ENCODE results near the gene FAM25A.
A peak's percentile ranks its signal among the peaks of the same experiment; 100 is the strongest.
"Not testable (repeated sequence)": the region's sequence is repeated elsewhere in the genome, so short reads cannot be mapped to it uniquely, and the experiment has no call there.

The FAM25A gene

GRCh38 chr10:86999802-87000403 is 20.2 kb upstream of the FAM25A start:
- H3K36me3 Mint-ChIP-seq, H3K9me3 Mint-ChIP-seq, H3K27me3 Mint-ChIP-seq, H3K27ac Mint-ChIP-seq, H3K4me1 Mint-ChIP-seq, H3K4me3 Mint-ChIP-seq: not testable (repeated sequence)

GRCh38 chr10:87000491-87000890 is 19.6 kb upstream of the FAM25A start:
- no peaks in the 10 kb centered on the region for H3K9me3 Mint-ChIP-seq
- no peak overlapping the region for H3K27ac Mint-ChIP-seq

GRCh38 chr10:87007124-87007523 is 13.0 kb upstream of the FAM25A start:
- not testable (repeated sequence) for H3K4me1 Mint-ChIP-seq, H3K36me3 Mint-ChIP-seq, H3K27me3 Mint-ChIP-seq, H3K9me3 Mint-ChIP-seq, H3K27ac Mint-ChIP-seq, H3K4me3 Mint-ChIP-seq

More at GRCh38 chr10:87000491-87000890, 19.6 kb upstream of the FAM25A start:
- Mint-ChIP-seq H3K27me3 (no peaks in the 10 kb centered on the region), H3K4me1 (no peaks in the 10 kb centered on the region), H3K4me3 (no peak overlapping the region), H3K36me3 (no peaks in the 10 kb centered on the region)

GRCh38 chr10:87007674-87008073 is 12.4 kb upstream of the FAM25A start:
- not testable (repeated sequence) for H3K27me3 Mint-ChIP-seq, H3K27ac Mint-ChIP-seq, H3K36me3 Mint-ChIP-seq, H3K9me3 Mint-ChIP-seq, H3K4me1 Mint-ChIP-seq, H3K4me3 Mint-ChIP-seq

- H3K27ac Mint-ChIP-seq, H3K9me3 Mint-ChIP-seq, H3K4me3 Mint-ChIP-seq, H3K4me1 Mint-ChIP-seq, H3K36me3 Mint-ChIP-seq, H3K27me3 Mint-ChIP-seq: not testable (repeated sequence)
These were observed 11.8 kb upstream of the FAM25A start for GRCh38 chr10:87008303-87008702.

GRCh38 chr10:87009134-87009696 is 10.9 kb upstream of the FAM25A start:
- H3K27me3 Mint-ChIP-seq, H3K4me1 Mint-ChIP-seq, H3K27ac Mint-ChIP-seq, H3K9me3 Mint-ChIP-seq, H3K36me3 Mint-ChIP-seq, H3K4me3 Mint-ChIP-seq: not testable (repeated sequence)

GRCh38 chr10:87013528-87013927 is 6.6 kb upstream of the FAM25A start:
- not testable (repeated sequence) for H3K9me3 Mint-ChIP-seq, H3K27me3 Mint-ChIP-seq, H3K27ac Mint-ChIP-seq, H3K4me1 Mint-ChIP-seq, H3K36me3 Mint-ChIP-seq, H3K4me3 Mint-ChIP-seq

- H3K4me3 Mint-ChIP-seq, H3K27me3 Mint-ChIP-seq, H3K36me3 Mint-ChIP-seq, H3K9me3 Mint-ChIP-seq, H3K4me1 Mint-ChIP-seq: not testable (repeated sequence)
- H3K27ac Mint-ChIP-seq = peak overlapping the region; percentile 14
These were observed 4.9 kb upstream of the FAM25A start for GRCh38 chr10:87014986-87015716.

GRCh38 chr10:87018127-87018526 is 2.0 kb upstream of the FAM25A start:
- H3K36me3 Mint-ChIP-seq = not testable (repeated sequence)

GRCh38 chr10:87019066-87019465 is 1.0 kb upstream of the FAM25A start:
- H3K36me3 Mint-ChIP-seq = not testable (repeated sequence)

More at GRCh38 chr10:87018127-87018526, 2.0 kb upstream of the FAM25A start:
- H3K4me3 Mint-ChIP-seq, H3K4me1 Mint-ChIP-seq, H3K9me3 Mint-ChIP-seq, H3K27ac Mint-ChIP-seq, H3K27me3 Mint-ChIP-seq: not testable (repeated sequence)

GRCh38 chr10:87019504-87019903 is 590 bp upstream of the FAM25A start:
- H3K36me3 Mint-ChIP-seq, H3K9me3 Mint-ChIP-seq, H3K27ac Mint-ChIP-seq, H3K4me3 Mint-ChIP-seq, H3K27me3 Mint-ChIP-seq, H3K4me1 Mint-ChIP-seq: not testable (repeated sequence)

More at GRCh38 chr10:87019066-87019465, 1.0 kb upstream of the FAM25A start:
- not testable (repeated sequence) for H3K27me3 Mint-ChIP-seq, H3K4me3 Mint-ChIP-seq, H3K27ac Mint-ChIP-seq, H3K4me1 Mint-ChIP-seq, H3K9me3 Mint-ChIP-seq

- H3K9me3 Mint-ChIP-seq, H3K27ac Mint-ChIP-seq, H3K36me3 Mint-ChIP-seq, H3K4me1 Mint-ChIP-seq, H3K27me3 Mint-ChIP-seq: not testable (repeated sequence)
- peak overlapping the region; percentile 33 for H3K4me3 Mint-ChIP-seq
These were observed 5.3 kb downstream of the FAM25A start for GRCh38 chr10:87025285-87025958.

- not testable (repeated sequence) for H3K9me3 Mint-ChIP-seq, H3K36me3 Mint-ChIP-seq, H3K4me3 Mint-ChIP-seq, H3K27me3 Mint-ChIP-seq, H3K27ac Mint-ChIP-seq, H3K4me1 Mint-ChIP-seq
These were observed 6.8 kb downstream of the FAM25A start for GRCh38 chr10:87026747-87027508.

GRCh38 chr10:87030419-87030818 is 10.3 kb downstream of the FAM25A start:
- not testable (repeated sequence) for H3K27me3 Mint-ChIP-seq, H3K4me1 Mint-ChIP-seq, H3K27ac Mint-ChIP-seq, H3K4me3 Mint-ChIP-seq, H3K9me3 Mint-ChIP-seq, H3K36me3 Mint-ChIP-seq

GRCh38 chr10:87030912-87031635 is 11.0 kb downstream of the FAM25A start:
- H3K4me3 Mint-ChIP-seq = no peak overlapping the region

More at GRCh38 chr10:87030912-87031635, 11.0 kb downstream of the FAM25A start:
- Mint-ChIP-seq H3K27me3 (no peaks in the 10 kb centered on the region), H3K36me3 (no peaks in the 10 kb centered on the region), H3K4me1 (no peaks in the 10 kb centered on the region), H3K9me3 (no peaks in the 10 kb centered on the region), H3K27ac (no peak overlapping the region)
